ENCODE results near the gene XXYLT1. TPM values are rescaled to one million over a fixed set of nuclear protein-coding genes. Genes with fewer than 3 reads are reported as not detected.

XXYLT1 gene
- total and polyA plus RNA-seq, 9 of the 15 experiments (the other 6 are each of a cell fraction or from before 2014, with no cell fraction given), result 1.9 to 18.9 (median 15.0) TPM

- no peak for TF ChIP-seq ZNF778 (CRISPR knock-in tag; IDR thresholded peaks at IDR 0.05)
- TF ChIP-seq HEY1 (CRISPR knock-in tag; IDR thresholded peaks at IDR 0.05; ENCODE audit: borderline replicate concordance), result no peak
- TF ChIP-seq MEF2D (tag; conservative IDR thresholded peaks at IDR 0.05; ENCODE audit: low read depth), result peak; percentile 91
- no peak for TF ChIP-seq MYNN (IDR thresholded peaks at IDR 0.05)
- TF ChIP-seq MYNN (CRISPR knock-in tag; IDR thresholded peaks at IDR 0.05), result no peak
- TF ChIP-seq, protein P1, sequence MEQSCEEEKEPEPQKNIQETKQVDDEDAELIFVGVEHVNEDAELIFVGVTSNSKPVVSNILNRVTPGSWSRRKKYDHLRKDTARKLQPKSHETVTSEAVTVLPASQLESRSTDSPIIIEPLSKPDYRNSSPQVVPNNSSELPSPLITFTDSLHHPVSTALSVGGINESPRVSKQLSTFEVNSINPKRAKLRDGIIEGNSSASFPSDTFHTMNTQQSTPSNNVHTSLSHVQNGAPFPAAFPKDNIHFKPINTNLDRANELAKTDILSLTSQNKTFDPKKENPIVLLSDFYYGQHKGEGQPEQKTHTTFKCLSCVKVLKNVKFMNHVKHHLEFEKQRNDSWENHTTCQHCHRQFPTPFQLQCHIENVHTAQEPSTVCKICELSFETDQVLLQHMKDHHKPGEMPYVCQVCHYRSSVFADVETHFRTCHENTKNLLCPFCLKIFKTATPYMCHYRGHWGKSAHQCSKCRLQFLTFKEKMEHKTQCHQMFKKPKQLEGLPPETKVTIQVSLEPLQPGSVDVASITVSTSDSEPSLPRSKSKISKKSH (CRISPR knock-in tag; IDR thresholded peaks at IDR 0.05), result 0 out of 2 replicates have a peak, but pooled peaks have one; percentile 28
- TF ChIP-seq ZNF354B (CRISPR knock-in tag; IDR thresholded peaks at IDR 0.05), result peak; percentile 15; the same call in 1 of the 2 replicates
- TF ChIP-seq ZNF24 (IDR thresholded peaks at IDR 0.05), result no peak
- TF ChIP-seq GTF2E2 (tag; IDR thresholded peaks at IDR 0.05), result peak; percentile 18; the same call in 1 of the 2 replicates
- no peak for TF ChIP-seq MBD2 (IDR thresholded peaks at IDR 0.05; ENCODE audit: borderline replicate concordance, low read depth)
- no peak for TF ChIP-seq HNRNPK (IDR thresholded peaks at IDR 0.05; ENCODE audit: low read depth, low read length, poor library complexity, severe bottlenecking)
- no peak for TF ChIP-seq ZNF224 (CRISPR knock-in tag; IDR thresholded peaks at IDR 0.05)
- TF ChIP-seq BACH1 (tag; IDR thresholded peaks at IDR 0.05), result peak; percentile 66; the same call in 1 of the 2 replicates
- no peak for TF ChIP-seq SMARCA4 (IDR thresholded peaks at IDR 0.05)
- TF ChIP-seq ZNF239 (CRISPR knock-in tag; IDR thresholded peaks at IDR 0.05), result peak; percentile 84
- TF ChIP-seq TCFL5 (CRISPR knock-in tag; conservative IDR thresholded peaks at IDR 0.05), result no peak; the same call in 1 of the 2 replicates
- TF ChIP-seq, protein P2, sequence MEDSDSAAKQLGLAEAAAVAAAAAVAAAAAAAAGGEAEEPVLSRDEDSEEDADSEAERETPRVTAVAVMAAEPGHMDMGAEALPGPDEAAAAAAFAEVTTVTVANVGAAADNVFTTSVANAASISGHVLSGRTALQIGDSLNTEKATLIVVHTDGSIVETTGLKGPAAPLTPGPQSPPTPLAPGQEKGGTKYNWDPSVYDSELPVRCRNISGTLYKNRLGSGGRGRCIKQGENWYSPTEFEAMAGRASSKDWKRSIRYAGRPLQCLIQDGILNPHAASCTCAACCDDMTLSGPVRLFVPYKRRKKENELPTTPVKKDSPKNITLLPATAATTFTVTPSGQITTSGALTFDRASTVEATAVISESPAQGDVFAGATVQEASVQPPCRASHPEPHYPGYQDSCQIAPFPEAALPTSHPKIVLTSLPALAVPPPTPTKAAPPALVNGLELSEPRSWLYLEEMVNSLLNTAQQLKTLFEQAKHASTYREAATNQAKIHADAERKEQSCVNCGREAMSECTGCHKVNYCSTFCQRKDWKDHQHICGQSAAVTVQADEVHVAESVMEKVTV (CRISPR knock-in tag; IDR thresholded peaks at IDR 0.05), result no peak
- peak; percentile 38 for TF ChIP-seq WHSC1 (IDR thresholded peaks at IDR 0.05; ENCODE audit: low read length)
- TF ChIP-seq ESRRB (CRISPR knock-in tag; IDR thresholded peaks at IDR 0.05; ENCODE audit: borderline replicate concordance), result no peak
- TF ChIP-seq CCNT2 (IDR thresholded peaks at IDR 0.05; ENCODE audit: borderline replicate concordance, extremely low read depth, insufficient read length, low read depth, low read length), result no peak
- TF ChIP-seq, protein P3, sequence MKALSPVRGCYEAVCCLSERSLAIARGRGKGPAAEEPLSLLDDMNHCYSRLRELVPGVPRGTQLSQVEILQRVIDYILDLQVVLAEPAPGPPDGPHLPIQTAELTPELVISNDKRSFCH (CRISPR knock-in tag; IDR thresholded peaks at IDR 0.05), result 0 out of 2 replicates have a peak, but pooled peaks have one; percentile 45
- TF ChIP-seq, protein P3 (tag; IDR thresholded peaks at IDR 0.05), result peak; percentile 96
- no peak for TF ChIP-seq RBM14 (IDR thresholded peaks at IDR 0.05; ENCODE audit: borderline replicate concordance, insufficient read depth, low read depth, low read length)
- TF ChIP-seq HNRNPLL (IDR thresholded peaks at IDR 0.05; ENCODE audit: low read depth, low read length, poor library complexity, severe bottlenecking), result no peak
- no peak for TF ChIP-seq MLLT1 (IDR thresholded peaks at IDR 0.05)
These were observed 121.5 kb downstream of the XXYLT1 start (continued) for GRCh38 chr3:195149292-195150030.

Data from K562 (cell line).